SH-SY5Y (cell line): ENCODE results near the gene KCNA4.

ENCODE experiments used
- GATA2 ChIP-seq: IDR thresholded peaks from 2 replicates; pipeline ENCODE4 v1.6.1; 2011; ENCODE audit warnings: mild to moderate bottlenecking, low read depth, low read length
- GATA3 ChIP-seq: IDR thresholded peaks from 2 replicates; pipeline ENCODE4 v1.6.1; 2011; ENCODE audit warnings: low read depth, mild to moderate bottlenecking, low read length, moderate library complexity

DNA sequence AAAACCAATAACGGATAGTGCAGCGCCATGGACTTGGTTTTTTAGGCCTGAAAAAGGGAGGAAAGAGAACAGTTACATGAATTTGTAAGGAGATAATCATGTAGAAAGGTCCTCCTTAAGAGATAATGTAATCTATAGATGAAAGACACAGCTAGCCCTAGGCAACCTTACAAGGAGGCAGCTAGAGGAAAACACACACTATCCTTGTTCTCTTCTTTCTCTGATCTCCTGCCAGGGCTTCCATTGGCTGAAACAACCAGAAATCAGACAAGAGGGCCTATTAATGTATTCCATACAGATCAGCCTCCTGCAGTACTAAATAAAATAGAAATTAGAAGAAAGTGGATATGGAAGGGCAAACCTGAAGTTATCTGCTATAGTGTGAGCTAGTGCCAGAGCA, 53.0 kb downstream of the KCNA4 start:
- TF ChIP-seq GATA2: no peak
- TF ChIP-seq GATA3: no peak
